Neural progenitor cell (in vitro differentiated cells): Measurements from ENCODE around the gene CDCA7. TPM values are rescaled to one million over a fixed set of nuclear protein-coding genes. Genes with fewer than 3 reads are reported as not detected.

ENCODE experiments used
- DNase-seq: peaks from one replicate; pipeline ENCODE4 v3.0.0-alpha.2; 2016; ENCODE audit warnings: low spot score
- H2AFZ ChIP-seq: fragments of 200-600 bp; sonication (generic); replicated peaks from 2 replicates; pipeline ENCODE4 v1.6.1; 2016; ENCODE audit warnings: antibody characterized with exemption
- H3F3A ChIP-seq: fragments of 200-600 bp; sonication (generic); 2 replicates; pipeline ENCODE4 v1.6.1; 2016; ENCODE audit warnings: antibody characterized with exemption, low read depth
- H3K27ac ChIP-seq: fragments of 200-600 bp; sonication (generic); 2 replicates; pipeline ENCODE4 v1.5.1; 2016; ENCODE audit warnings: mild to moderate bottlenecking
- H3K27me3 ChIP-seq: fragments of 200-600 bp; sonication (generic); 2 replicates; pipeline ENCODE4 v1.6.1; 2016; ENCODE audit warnings: mild to moderate bottlenecking, moderate library complexity
- H3K36me3 ChIP-seq: fragments of 200-600 bp; sonication (generic); 2 replicates; pipeline ENCODE4 v1.5.1; 2016
- H3K4me1 ChIP-seq: fragments of 200-600 bp; sonication (generic); 2 replicates; pipeline ENCODE4 v1.6.1; 2016; ENCODE audit warnings: mixed run types
- H3K4me2 ChIP-seq: fragments of 200-600 bp; sonication (generic); 2 replicates; pipeline ENCODE4 v1.6.1; 2016
- H3K4me3 ChIP-seq: fragments of 200-600 bp; sonication (generic); 2 replicates; pipeline ENCODE4 v1.5.1; 2016
- H3K79me2 ChIP-seq: fragments of 200-600 bp; sonication (generic); 2 replicates; pipeline ENCODE4 v1.6.1; 2016; ENCODE audit warnings: low read depth
- H3K9ac ChIP-seq: fragments of 200-600 bp; sonication (generic); 2 replicates; pipeline ENCODE4 v1.6.1; 2016
- H3K9me3 ChIP-seq: fragments of 200-600 bp; sonication (generic); 2 replicates; pipeline ENCODE4 v1.5.1; 2016; ENCODE audit warnings: low read depth
- H4K20me1 ChIP-seq: fragments of 200-600 bp; sonication (generic); 2 replicates; pipeline ENCODE4 v1.6.1; 2016; ENCODE audit warnings: low read depth
- H3K27ac Mint-ChIP-seq: 3 replicates; pipeline ENCODE4 v1.8.0; 2021; ENCODE audit warnings: mixed read lengths
- H3K27me3 Mint-ChIP-seq: 2 replicates; pipeline ENCODE4 v1.8.0; 2022; ENCODE audit warnings: low read depth, mild to moderate bottlenecking, inconsistent platforms, moderate library complexity, mixed read lengths; ENCODE audit not compliant: insufficient read depth
- H3K36me3 Mint-ChIP-seq: 3 replicates; pipeline ENCODE4 v1.8.0; 2021; ENCODE audit warnings: mixed read lengths
- H3K4me1 Mint-ChIP-seq: 3 replicates; pipeline ENCODE4 v1.8.0; 2021; ENCODE audit warnings: mixed read lengths
- H3K4me3 Mint-ChIP-seq: 3 replicates; pipeline ENCODE4 v1.8.0; 2021; ENCODE audit warnings: mild to moderate bottlenecking, moderate library complexity, mixed read lengths
- H3K9me3 Mint-ChIP-seq: 3 replicates; pipeline ENCODE4 v1.8.0; 2020; ENCODE audit warnings: mixed read lengths
- EZH2 ChIP-seq: fragments of 200-600 bp; sonication (generic); IDR thresholded peaks from 2 replicates; pipeline ENCODE4 v1.6.1; 2017; ENCODE audit warnings: antibody characterized with exemption, mild to moderate bottlenecking, moderate library complexity
- EZH2phosphoT487 ChIP-seq: fragments of 200-600 bp; sonication (generic); IDR thresholded peaks from 2 replicates; pipeline ENCODE4 v1.6.1; 2017; ENCODE audit warnings: antibody characterized with exemption
- total RNA-seq: library from RNA; depleted of rRNA; stranded (reverse); fragments of >200 nt; gene quantifications from 2 replicates; pipeline ENCODE4 v1.2.3, GENCODE V29; 2015; ENCODE audit warnings: low replicate concordance
- TF ChIP-seq, protein P1 (sequence below): fragments of 200-600 bp; sonication (generic); IDR thresholded peaks from 2 replicates; pipeline ENCODE4 v1.5.1; 2017; ENCODE audit warnings: antibody characterized with exemption, mild to moderate bottlenecking

The CDCA7 gene
- total RNA-seq, 1 donor from 2014 or later = 31.4 TPM

DNA sequence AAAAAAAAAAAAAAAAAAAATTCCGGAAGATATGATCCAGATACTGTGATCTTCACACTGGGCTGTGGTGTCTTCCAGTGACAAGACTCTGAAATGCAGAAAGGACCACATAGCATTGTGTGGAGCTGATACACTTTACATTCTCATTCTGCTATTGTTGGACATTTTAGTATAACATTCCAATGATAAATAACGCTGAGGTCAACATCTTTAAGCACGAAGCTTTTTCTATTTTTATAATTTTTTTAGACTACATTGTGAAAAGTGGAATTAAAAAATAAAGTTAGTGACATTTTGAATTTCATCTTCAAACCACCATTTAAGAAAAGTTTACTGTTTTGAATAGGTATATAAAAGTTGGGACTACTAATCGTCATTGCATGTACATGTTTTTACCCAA lies 62.7 kb downstream of the CDCA7 start:
- no peak for DNase-seq
- Histone ChIP-seq H3K9ac (no peak overlapping the region), H3K4me3 (no peak overlapping the region), H3K9me3 (no peaks in the 10 kb centered on the region), H3K4me1 (peaks cover 24% of the 10 kb centered on the region), H4K20me1 (no peaks in the 10 kb centered on the region), H3K27me3 (no peaks in the 10 kb centered on the region), H3K36me3 (no peaks in the 10 kb centered on the region), H3K79me2 (no peaks in the 10 kb centered on the region), H3F3A (peaks cover 24% of the 10 kb centered on the region), H3K27ac (no peak overlapping the region), H3K4me2 (no peak overlapping the region), H2AFZ (no peak overlapping the region)
- peaks cover 36% of the 10 kb centered on the region for H3K4me1 Mint-ChIP-seq
- H3K36me3 Mint-ChIP-seq = no peaks in the 10 kb centered on the region
- no peak overlapping the region for H3K4me3 Mint-ChIP-seq
- peaks cover 10% of the 10 kb centered on the region for H3K27me3 Mint-ChIP-seq
- peaks cover 7% of the 10 kb centered on the region for H3K9me3 Mint-ChIP-seq
- H3K27ac Mint-ChIP-seq = peak overlapping the region; percentile 22
- TF ChIP-seq EZH2 (no peak), EZH2phosphoT487 (no peak)
- TF ChIP-seq, protein P1, sequence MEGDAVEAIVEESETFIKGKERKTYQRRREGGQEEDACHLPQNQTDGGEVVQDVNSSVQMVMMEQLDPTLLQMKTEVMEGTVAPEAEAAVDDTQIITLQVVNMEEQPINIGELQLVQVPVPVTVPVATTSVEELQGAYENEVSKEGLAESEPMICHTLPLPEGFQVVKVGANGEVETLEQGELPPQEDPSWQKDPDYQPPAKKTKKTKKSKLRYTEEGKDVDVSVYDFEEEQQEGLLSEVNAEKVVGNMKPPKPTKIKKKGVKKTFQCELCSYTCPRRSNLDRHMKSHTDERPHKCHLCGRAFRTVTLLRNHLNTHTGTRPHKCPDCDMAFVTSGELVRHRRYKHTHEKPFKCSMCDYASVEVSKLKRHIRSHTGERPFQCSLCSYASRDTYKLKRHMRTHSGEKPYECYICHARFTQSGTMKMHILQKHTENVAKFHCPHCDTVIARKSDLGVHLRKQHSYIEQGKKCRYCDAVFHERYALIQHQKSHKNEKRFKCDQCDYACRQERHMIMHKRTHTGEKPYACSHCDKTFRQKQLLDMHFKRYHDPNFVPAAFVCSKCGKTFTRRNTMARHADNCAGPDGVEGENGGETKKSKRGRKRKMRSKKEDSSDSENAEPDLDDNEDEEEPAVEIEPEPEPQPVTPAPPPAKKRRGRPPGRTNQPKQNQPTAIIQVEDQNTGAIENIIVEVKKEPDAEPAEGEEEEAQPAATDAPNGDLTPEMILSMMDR = no peak

DNA sequence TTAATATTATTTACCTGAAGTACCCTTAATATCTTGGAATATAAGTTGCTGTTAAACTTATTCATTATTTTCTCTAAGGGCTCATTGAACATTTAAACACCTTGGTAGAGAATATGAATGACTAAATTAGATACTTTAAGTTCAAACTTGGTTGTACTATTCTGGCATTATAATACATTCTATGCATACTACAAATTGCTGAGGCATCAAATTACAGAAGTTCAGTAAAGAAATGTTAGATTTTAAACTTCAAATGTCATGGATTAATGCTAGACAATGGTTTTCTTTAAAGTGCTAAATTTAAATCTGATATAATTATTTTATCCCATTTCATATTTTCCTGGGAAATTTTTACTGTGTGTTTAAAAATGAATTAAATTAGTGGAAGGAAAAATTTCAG lies 63.1 kb downstream of the CDCA7 start:
- Mint-ChIP-seq H3K36me3 (no peaks in the 10 kb centered on the region), H3K27ac (no peak overlapping the region), H3K9me3 (peaks cover 7% of the 10 kb centered on the region), H3K4me3 (no peak overlapping the region), H3K27me3 (peaks cover 10% of the 10 kb centered on the region), H3K4me1 (peaks cover 32% of the 10 kb centered on the region)
- Histone ChIP-seq H4K20me1 (no peaks in the 10 kb centered on the region), H3K27ac (no peak overlapping the region), H3K9ac (no peak overlapping the region), H3K4me3 (no peak overlapping the region), H3K4me2 (no peak overlapping the region), H2AFZ (no peak overlapping the region), H3K79me2 (no peaks in the 10 kb centered on the region), H3F3A (peaks cover 24% of the 10 kb centered on the region), H3K9me3 (no peaks in the 10 kb centered on the region), H3K4me1 (peaks cover 24% of the 10 kb centered on the region), H3K36me3 (no peaks in the 10 kb centered on the region), H3K27me3 (no peaks in the 10 kb centered on the region)
- DNase-seq = no peak
- TF ChIP-seq, protein P1 = no peak
- no peak for TF ChIP-seq EZH2
- no peak for TF ChIP-seq EZH2phosphoT487
